WERI-Rb-1 (cell line): ENCODE data around the gene RUBCN.

Experiments used
- DNase-seq: peaks from one replicate; pipeline ENCODE4 v3.0.0-alpha.2; 2020
- H3K27ac ChIP-seq: fragments of 250-450 bp; sonication (Bioruptor Pico); 2 replicates; pipeline ENCODE4 v1.5.1; 2020; ENCODE audit warnings: mild to moderate bottlenecking, moderate library complexity
- H3K27me3 ChIP-seq: fragments of 250-450 bp; sonication (Bioruptor Pico); 2 replicates; pipeline ENCODE4 v1.5.1; 2021; ENCODE audit warnings: mild to moderate bottlenecking, low read depth, moderate library complexity; ENCODE audit not compliant: insufficient read depth, severe bottlenecking
- H3K36me3 ChIP-seq: fragments of 250-450 bp; sonication (Bioruptor Pico); 2 replicates; pipeline ENCODE4 v1.5.1; 2020; ENCODE audit warnings: mild to moderate bottlenecking, moderate library complexity
- H3K4me3 ChIP-seq: 2 replicates; pipeline ENCODE4 v1.5.1; 2011; ENCODE audit warnings: low read depth, mild to moderate bottlenecking, control low read depth, low read length
- H3K9me3 ChIP-seq: fragments of 250-450 bp; sonication (Bioruptor Pico); 2 replicates; pipeline ENCODE4 v1.5.1; 2021; ENCODE audit warnings: mild to moderate bottlenecking, moderate library complexity; ENCODE audit not compliant: severe bottlenecking
- CTCF ChIP-seq: IDR thresholded peaks from 2 replicates; pipeline ENCODE4 v1.5.1; 2011; ENCODE audit warnings: low read depth, mild to moderate bottlenecking, control low read depth, inconsistent platforms, low read length

The RUBCN gene

GRCh38 chr3:197746209-197746608 is 9.5 kb upstream of the RUBCN start:
- Histone ChIP-seq H3K36me3 (no peaks in the 10 kb centered on the region), H3K27ac (no peak overlapping the region), H3K4me3 (no peak overlapping the region), H3K9me3 (no peaks in the 10 kb centered on the region), H3K27me3 (no peaks in the 10 kb centered on the region)
- TF ChIP-seq CTCF: no peak
- DNase-seq: no peak

GRCh38 chr3:197742787-197743186 is 6.1 kb upstream of the RUBCN start:
- no peak for DNase-seq
- Histone ChIP-seq H3K27ac (no peak overlapping the region), H3K9me3 (no peaks in the 10 kb centered on the region), H3K36me3 (no peaks in the 10 kb centered on the region), H3K4me3 (no peak overlapping the region), H3K27me3 (no peaks in the 10 kb centered on the region)
- no peak for TF ChIP-seq CTCF

GRCh38 chr3:197737749-197738462 is 1.2 kb upstream of the RUBCN start:
- no peaks in the 10 kb centered on the region for H3K9me3 ChIP-seq
- H3K27ac ChIP-seq: no peak overlapping the region
- TF ChIP-seq CTCF: no peak
- H3K36me3 ChIP-seq: no peaks in the 10 kb centered on the region
- no peak for DNase-seq
- no peaks in the 10 kb centered on the region for H3K27me3 ChIP-seq
- H3K4me3 ChIP-seq: peak overlapping the region; percentile 71

- peak overlapping the region; percentile 62 for H3K27ac ChIP-seq
- H3K36me3 ChIP-seq: no peaks in the 10 kb centered on the region
These were observed 580 bp upstream of the RUBCN start for GRCh38 chr3:197737319-197737649.

GRCh38 chr3:197736010-197736490 is 654 bp downstream of the RUBCN start:
- Histone ChIP-seq H3K27ac (peak overlapping the region; percentile 72), H3K4me3 (peak overlapping the region; percentile 66), H3K9me3 (no peaks in the 10 kb centered on the region), H3K27me3 (no peaks in the 10 kb centered on the region), H3K36me3 (no peaks in the 10 kb centered on the region)
- peak; percentile 18 for DNase-seq
- no peak for TF ChIP-seq CTCF

More at GRCh38 chr3:197737319-197737649, 580 bp upstream of the RUBCN start:
- H3K4me3 ChIP-seq: peak overlapping the region; percentile 71
- no peak for DNase-seq
- no peak for TF ChIP-seq CTCF
- H3K27me3 ChIP-seq: no peaks in the 10 kb centered on the region
- no peaks in the 10 kb centered on the region for H3K9me3 ChIP-seq

GRCh38 chr3:197734667-197735318 is 1.9 kb downstream of the RUBCN start:
- no peaks in the 10 kb centered on the region for H3K9me3 ChIP-seq
- H3K27me3 ChIP-seq: no peaks in the 10 kb centered on the region
- TF ChIP-seq CTCF: no peak
- H3K27ac ChIP-seq: no peak overlapping the region
- H3K4me3 ChIP-seq: no peak overlapping the region
- H3K36me3 ChIP-seq: no peaks in the 10 kb centered on the region
- no peak for DNase-seq
